ENCODE data around the gene JHY.

JHY gene

DNA sequence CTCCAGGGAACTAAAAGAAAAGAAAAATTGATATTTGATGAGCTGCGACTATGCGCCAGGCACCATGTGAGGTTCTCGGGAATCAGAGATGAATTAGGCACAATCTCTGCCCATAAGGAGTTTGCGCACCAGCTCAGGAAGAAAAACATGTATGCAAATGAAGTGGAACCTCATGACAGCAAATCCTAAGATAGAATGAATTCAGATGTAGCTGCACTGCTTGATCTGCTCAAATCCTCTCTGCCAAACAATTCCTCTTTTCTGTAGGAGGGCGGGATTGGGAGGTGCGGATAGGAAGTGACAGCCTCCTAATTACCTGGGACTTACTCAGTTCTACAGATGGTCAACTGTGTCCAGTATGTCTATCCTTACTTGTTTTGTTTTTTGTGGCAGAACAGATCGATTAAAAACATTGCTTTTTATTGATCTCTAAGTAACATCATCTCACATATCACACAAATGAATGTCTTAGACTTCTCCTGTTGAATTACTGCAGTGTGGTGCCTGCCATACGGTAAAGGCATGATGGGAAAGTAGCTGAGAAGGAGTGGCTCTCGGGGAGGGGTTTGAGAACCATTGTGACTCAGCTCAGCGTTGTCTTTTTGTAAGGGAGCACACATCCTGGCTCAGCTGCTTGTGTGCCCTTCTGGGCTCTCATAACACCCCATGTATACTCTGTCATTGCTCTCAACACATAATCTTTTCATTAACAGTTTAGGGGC, 30.3 kb upstream of the JHY start:
- no peak overlapping the region for H3K4me3 ChIP-seq (replicated peaks; ENCODE audit: insufficient read depth, low read length)
- TF ChIP-seq GABPA (IDR thresholded peaks at IDR 0.05; ENCODE audit: low read depth) (no peak), POLR2AphosphoS5 (IDR thresholded peaks at IDR 0.05; ENCODE audit: low read depth) (no peak), SPI1 (IDR thresholded peaks at IDR 0.05; ENCODE audit: borderline replicate concordance, low read depth) (no peak)
- TF ChIP-seq, protein P1, sequence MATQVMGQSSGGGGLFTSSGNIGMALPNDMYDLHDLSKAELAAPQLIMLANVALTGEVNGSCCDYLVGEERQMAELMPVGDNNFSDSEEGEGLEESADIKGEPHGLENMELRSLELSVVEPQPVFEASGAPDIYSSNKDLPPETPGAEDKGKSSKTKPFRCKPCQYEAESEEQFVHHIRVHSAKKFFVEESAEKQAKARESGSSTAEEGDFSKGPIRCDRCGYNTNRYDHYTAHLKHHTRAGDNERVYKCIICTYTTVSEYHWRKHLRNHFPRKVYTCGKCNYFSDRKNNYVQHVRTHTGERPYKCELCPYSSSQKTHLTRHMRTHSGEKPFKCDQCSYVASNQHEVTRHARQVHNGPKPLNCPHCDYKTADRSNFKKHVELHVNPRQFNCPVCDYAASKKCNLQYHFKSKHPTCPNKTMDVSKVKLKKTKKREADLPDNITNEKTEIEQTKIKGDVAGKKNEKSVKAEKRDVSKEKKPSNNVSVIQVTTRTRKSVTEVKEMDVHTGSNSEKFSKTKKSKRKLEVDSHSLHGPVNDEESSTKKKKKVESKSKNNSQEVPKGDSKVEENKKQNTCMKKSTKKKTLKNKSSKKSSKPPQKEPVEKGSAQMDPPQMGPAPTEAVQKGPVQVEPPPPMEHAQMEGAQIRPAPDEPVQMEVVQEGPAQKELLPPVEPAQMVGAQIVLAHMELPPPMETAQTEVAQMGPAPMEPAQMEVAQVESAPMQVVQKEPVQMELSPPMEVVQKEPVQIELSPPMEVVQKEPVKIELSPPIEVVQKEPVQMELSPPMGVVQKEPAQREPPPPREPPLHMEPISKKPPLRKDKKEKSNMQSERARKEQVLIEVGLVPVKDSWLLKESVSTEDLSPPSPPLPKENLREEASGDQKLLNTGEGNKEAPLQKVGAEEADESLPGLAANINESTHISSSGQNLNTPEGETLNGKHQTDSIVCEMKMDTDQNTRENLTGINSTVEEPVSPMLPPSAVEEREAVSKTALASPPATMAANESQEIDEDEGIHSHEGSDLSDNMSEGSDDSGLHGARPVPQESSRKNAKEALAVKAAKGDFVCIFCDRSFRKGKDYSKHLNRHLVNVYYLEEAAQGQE (IDR thresholded peaks at IDR 0.05; ENCODE audit: insufficient replicate concordance, low read depth): no peak
- TF ChIP-seq, protein P2, sequence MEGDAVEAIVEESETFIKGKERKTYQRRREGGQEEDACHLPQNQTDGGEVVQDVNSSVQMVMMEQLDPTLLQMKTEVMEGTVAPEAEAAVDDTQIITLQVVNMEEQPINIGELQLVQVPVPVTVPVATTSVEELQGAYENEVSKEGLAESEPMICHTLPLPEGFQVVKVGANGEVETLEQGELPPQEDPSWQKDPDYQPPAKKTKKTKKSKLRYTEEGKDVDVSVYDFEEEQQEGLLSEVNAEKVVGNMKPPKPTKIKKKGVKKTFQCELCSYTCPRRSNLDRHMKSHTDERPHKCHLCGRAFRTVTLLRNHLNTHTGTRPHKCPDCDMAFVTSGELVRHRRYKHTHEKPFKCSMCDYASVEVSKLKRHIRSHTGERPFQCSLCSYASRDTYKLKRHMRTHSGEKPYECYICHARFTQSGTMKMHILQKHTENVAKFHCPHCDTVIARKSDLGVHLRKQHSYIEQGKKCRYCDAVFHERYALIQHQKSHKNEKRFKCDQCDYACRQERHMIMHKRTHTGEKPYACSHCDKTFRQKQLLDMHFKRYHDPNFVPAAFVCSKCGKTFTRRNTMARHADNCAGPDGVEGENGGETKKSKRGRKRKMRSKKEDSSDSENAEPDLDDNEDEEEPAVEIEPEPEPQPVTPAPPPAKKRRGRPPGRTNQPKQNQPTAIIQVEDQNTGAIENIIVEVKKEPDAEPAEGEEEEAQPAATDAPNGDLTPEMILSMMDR (IDR thresholded peaks at IDR 0.05; ENCODE audit: insufficient read depth, low read length): no peak
- DNase-seq (ENCODE audit: low read depth in 1 of 2, low spot score in 1 of 2): no peak
- no peaks in the 10 kb centered on the region for H3K27me3 ChIP-seq (ENCODE audit: insufficient read depth, poor library complexity, severe bottlenecking)
- no peak overlapping the region for H3K27ac ChIP-seq (replicated peaks)

DNA sequence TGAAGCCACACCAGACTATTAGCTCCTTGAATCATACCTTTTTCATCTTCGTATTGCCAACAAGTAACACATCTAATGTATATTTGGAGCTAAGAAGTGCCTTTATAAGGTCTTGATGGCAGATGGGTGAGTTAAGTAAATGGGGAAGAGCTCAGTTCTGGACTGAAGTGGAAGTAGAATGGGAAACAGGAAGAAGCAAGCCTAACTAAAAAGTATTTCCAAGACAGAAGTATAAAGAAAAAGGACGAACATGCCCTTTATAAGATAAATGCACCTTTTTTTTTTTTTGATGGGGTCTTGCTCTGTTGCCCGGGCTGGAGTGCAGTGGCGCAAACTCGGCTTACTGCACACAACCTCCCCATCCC, 29.8 kb upstream of the JHY start:
- no peak for DNase-seq (ENCODE audit: low read depth in 1 of 2, low spot score in 1 of 2)
- TF ChIP-seq, protein P2 (IDR thresholded peaks at IDR 0.05; ENCODE audit: insufficient read depth, low read length): no peak
- TF ChIP-seq GABPA (IDR thresholded peaks at IDR 0.05; ENCODE audit: low read depth): no peak
- TF ChIP-seq SPI1 (IDR thresholded peaks at IDR 0.05; ENCODE audit: borderline replicate concordance, low read depth): no peak
- no peak for TF ChIP-seq POLR2AphosphoS5 (IDR thresholded peaks at IDR 0.05; ENCODE audit: low read depth)
- TF ChIP-seq, protein P1 (IDR thresholded peaks at IDR 0.05; ENCODE audit: insufficient replicate concordance, low read depth): no peak
- Histone ChIP-seq H3K4me3 (replicated peaks; ENCODE audit: insufficient read depth, low read length) (no peak overlapping the region), H3K27me3 (ENCODE audit: insufficient read depth, poor library complexity, severe bottlenecking) (no peaks in the 10 kb centered on the region), H3K27ac (replicated peaks) (no peak overlapping the region)

DNA sequence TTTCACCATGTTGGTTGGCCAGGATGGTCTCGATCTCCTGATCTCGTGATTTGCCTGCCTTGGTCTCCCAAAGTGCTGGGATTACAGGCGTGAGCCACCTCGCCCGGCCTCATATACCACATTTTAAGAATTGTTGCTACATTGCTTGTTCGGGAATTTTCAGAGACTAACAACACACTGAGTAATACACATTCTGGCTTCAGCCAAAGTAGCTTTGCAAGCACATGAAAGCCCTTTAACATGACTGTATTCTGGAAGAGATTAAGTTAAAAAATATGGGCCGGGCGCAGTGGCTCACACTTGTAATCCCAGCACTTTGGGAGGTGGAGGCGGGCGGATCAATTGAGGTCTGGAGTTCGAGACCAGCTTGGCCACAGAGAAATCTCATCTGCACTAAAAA, 29.3 kb upstream of the JHY start:
- H3K4me3 ChIP-seq (replicated peaks; ENCODE audit: insufficient read depth, low read length): no peak overlapping the region
- TF ChIP-seq GABPA (IDR thresholded peaks at IDR 0.05; ENCODE audit: low read depth) (no peak), POLR2AphosphoS5 (IDR thresholded peaks at IDR 0.05; ENCODE audit: low read depth) (no peak), SPI1 (IDR thresholded peaks at IDR 0.05; ENCODE audit: borderline replicate concordance, low read depth) (no peak)
- TF ChIP-seq, protein P1 (IDR thresholded peaks at IDR 0.05; ENCODE audit: insufficient replicate concordance, low read depth): no peak
- TF ChIP-seq, protein P2 (IDR thresholded peaks at IDR 0.05; ENCODE audit: insufficient read depth, low read length): no peak
- no peaks in the 10 kb centered on the region for H3K27me3 ChIP-seq (ENCODE audit: insufficient read depth, poor library complexity, severe bottlenecking)
- no peak for DNase-seq (ENCODE audit: low read depth in 1 of 2, low spot score in 1 of 2)
- H3K27ac ChIP-seq (replicated peaks): no peak overlapping the region

Measured in HL-60 (cell line).